Fibroblast of lung (primary cell): Measurements from ENCODE around the gene MAPKAPK5. TPM values are rescaled to one million over a fixed set of nuclear protein-coding genes. Genes with fewer than 3 reads are reported as not detected.

ENCODE experiments used
- DNase-seq, 2 donors: peaks; one replicate each; pipeline versions ENCODE4 v3.0.0 to v3.0.0-alpha.2; 2010; ENCODE audit warnings: low read depth in 2 of 2
- H2AFZ ChIP-seq: 2 replicates; pipeline ENCODE4 v1.5.1; 2012; ENCODE audit warnings: low read length, control low read depth, inconsistent platforms
- H3K27ac ChIP-seq: 2 replicates; pipeline ENCODE4 v1.5.1; 2011; ENCODE audit warnings: low read length, control low read depth; ENCODE audit not compliant: insufficient read depth
- H3K27me3 ChIP-seq: 2 replicates; pipeline ENCODE4 v1.5.1; 2011; ENCODE audit warnings: mild to moderate bottlenecking, low read length; ENCODE audit not compliant: control insufficient read depth, insufficient read depth
- H3K36me3 ChIP-seq: 2 replicates; pipeline ENCODE4 v1.5.1; 2011; ENCODE audit warnings: low read length; ENCODE audit not compliant: control insufficient read depth, insufficient read depth
- H3K4me1 ChIP-seq: 2 replicates; pipeline ENCODE4 v1.5.1; 2011; ENCODE audit warnings: low read length; ENCODE audit not compliant: control insufficient read depth, insufficient read depth; ENCODE audit errors: extremely low read depth
- H3K4me2 ChIP-seq: 2 replicates; pipeline ENCODE4 v1.5.1; 2011; ENCODE audit warnings: low read length, control low read depth; ENCODE audit not compliant: insufficient read depth; ENCODE audit errors: extremely low read depth
- H3K4me3 ChIP-seq, 4 experiments: fragments of 200-600 bp in 1 of 4; sonication (generic) in 1 of 4; replicated peaks in 1 of 4; 2 replicates each; pipeline ENCODE4 v1.5.1; 2011 to 2016; ENCODE audit warnings: low read length in 4 of 4, low read depth in 3 of 4, mild to moderate bottlenecking in 3 of 4, control low read depth in 2 of 4, inconsistent platforms in 1 of 4, mixed read lengths in 1 of 4; ENCODE audit not compliant: insufficient read depth in 1 of 4; ENCODE audit errors: control extremely low read depth in 1 of 4
- H3K79me2 ChIP-seq: 2 replicates; pipeline ENCODE4 v1.5.1; 2012; ENCODE audit warnings: mild to moderate bottlenecking, low read length, inconsistent platforms; ENCODE audit not compliant: control insufficient read depth, insufficient read depth
- H3K9ac ChIP-seq: 2 replicates; pipeline ENCODE4 v1.5.1; 2011; ENCODE audit warnings: mild to moderate bottlenecking, low read length, control low read depth; ENCODE audit not compliant: insufficient read depth
- H3K9me3 ChIP-seq: 2 replicates; pipeline ENCODE4 v1.5.1; 2012; ENCODE audit warnings: low read depth, low read length; ENCODE audit not compliant: control insufficient read depth, insufficient read depth
- H4K20me1 ChIP-seq: 2 replicates; pipeline ENCODE4 v1.5.1; 2011; ENCODE audit warnings: low read length; ENCODE audit not compliant: control insufficient read depth, insufficient read depth; ENCODE audit errors: extremely low read depth
- CTCF ChIP-seq, 2 donors: IDR thresholded peaks in 1 of 2; conservative IDR thresholded peaks in 1 of 2; 1 replicate in 1 of 2; 2 replicates in 1 of 2; pipeline ENCODE4 v1.5.1; 2011 to 2012; ENCODE audit warnings: low read length in 2 of 2, control low read depth in 1 of 2, inconsistent platforms in 1 of 2, low read depth in 1 of 2, mild to moderate bottlenecking in 1 of 2
- EZH2 ChIP-seq: IDR thresholded peaks from 2 replicates; pipeline ENCODE4 v1.5.1; 2012; ENCODE audit warnings: low read length, control low read depth, mild to moderate bottlenecking; ENCODE audit errors: missing control alignments
- polyA plus RNA-seq, 2 donors: library from polyadenylated mRNA; depleted of rRNA in 1 of 2; stranded (reverse) in 1 of 2; unstranded in 1 of 2; fragments of >200 nt; gene quantifications; 2 replicates each; pipeline ENCODE4 v1.2.1, GENCODE V29; 2011 to 2012; ENCODE audit warnings: missing spikeins in 1 of 2
- total RNA-seq: library from RNA; depleted of rRNA; stranded (reverse); fragments of >200 nt; gene quantifications from 2 replicates; pipeline ENCODE4 v1.2.1, GENCODE V29; 2014

MAPKAPK5 gene
- total and polyA plus RNA-seq, 2 donors (not counting 1 experiment from before 2014, with no cell fraction given), result 26.8 to 34.6 TPM

DNA sequence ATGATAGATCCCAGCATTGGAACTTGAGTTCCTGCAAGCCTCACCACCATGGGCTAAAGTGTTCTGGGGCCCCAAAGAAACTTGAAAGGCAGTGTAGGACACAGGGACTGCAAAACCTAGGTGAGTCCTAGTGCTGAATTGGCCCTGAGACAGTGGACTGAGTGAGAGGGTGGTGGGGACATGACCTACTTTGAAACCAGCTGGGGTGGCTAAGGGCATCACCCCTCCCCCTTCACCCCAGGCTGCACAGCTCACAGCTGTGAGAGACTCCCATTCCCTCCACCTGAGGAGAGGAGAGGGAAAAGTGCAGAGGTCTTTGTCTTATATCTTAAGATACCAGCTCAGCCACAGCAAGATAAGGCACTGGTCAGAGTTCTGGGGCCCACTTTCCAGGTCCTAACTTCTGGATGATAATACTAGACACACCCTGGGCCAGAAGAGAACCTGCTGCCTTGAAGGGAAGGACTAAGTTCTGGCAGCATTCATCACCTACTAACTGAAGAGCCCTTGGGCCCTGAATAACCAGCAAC, 62.5 kb downstream of the MAPKAPK5 start:
- H3K36me3 ChIP-seq, result peaks cover 2% of the 10 kb centered on the region
- no peak overlapping the region for H3K4me3 ChIP-seq
- TF ChIP-seq EZH2 (no peak), CTCF (conservative IDR thresholded peaks at IDR 0.05 in 1 of 2, IDR thresholded peaks at IDR 0.05 in 1 of 2; ENCODE audit: low read depth in 1 of 2, low read length in 2 of 2) (no peak)
- H4K20me1 ChIP-seq, result no peaks in the 10 kb centered on the region
- no peaks in the 10 kb centered on the region for H3K9me3 ChIP-seq
- H3K9ac ChIP-seq, result no peak overlapping the region
- H3K4me1 ChIP-seq, result no peaks in the 10 kb centered on the region
- H3K4me2 ChIP-seq, result no peak overlapping the region
- no peaks in the 10 kb centered on the region for H3K27me3 ChIP-seq
- no peak overlapping the region for H3K27ac ChIP-seq
- H2AFZ ChIP-seq, result no peak overlapping the region
- H3K79me2 ChIP-seq, result no peaks in the 10 kb centered on the region
- DNase-seq, result no peak

DNA sequence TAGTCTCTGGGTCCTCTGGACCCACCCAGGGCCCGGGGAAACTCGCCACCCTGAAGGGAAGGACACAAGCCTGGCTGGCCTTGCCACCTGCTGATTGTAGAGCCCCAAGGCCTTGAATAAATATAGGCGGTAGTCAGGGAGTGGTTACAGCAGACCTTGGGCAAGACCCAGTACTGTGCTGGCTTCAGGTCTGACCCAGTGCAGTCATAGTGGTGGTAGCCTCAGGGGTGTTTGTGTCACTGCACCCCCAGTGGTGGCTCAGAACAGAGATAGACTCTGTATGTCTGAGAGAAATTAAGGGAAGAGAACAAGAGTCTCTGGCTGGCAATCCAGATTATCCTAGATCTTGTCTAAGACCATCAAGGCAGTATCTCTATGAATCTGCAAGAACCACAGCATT, 63.5 kb downstream of the MAPKAPK5 start:
- H3K27me3 ChIP-seq, result no peaks in the 10 kb centered on the region
- no peak for TF ChIP-seq EZH2
- TF ChIP-seq CTCF (conservative IDR thresholded peaks at IDR 0.05 in 1 of 2, IDR thresholded peaks at IDR 0.05 in 1 of 2; ENCODE audit: low read depth in 1 of 2, low read length in 2 of 2), result no peak
- no peaks in the 10 kb centered on the region for H3K4me1 ChIP-seq
- H3K9me3 ChIP-seq, result no peaks in the 10 kb centered on the region
- H3K4me3 ChIP-seq, result no peak overlapping the region
- no peak overlapping the region for H3K9ac ChIP-seq
- no peak overlapping the region for H3K27ac ChIP-seq
- no peak overlapping the region for H2AFZ ChIP-seq
- peaks cover 2% of the 10 kb centered on the region for H3K36me3 ChIP-seq
- DNase-seq, result no peak
- no peak overlapping the region for H3K4me2 ChIP-seq
- no peaks in the 10 kb centered on the region for H3K79me2 ChIP-seq
- H4K20me1 ChIP-seq, result no peaks in the 10 kb centered on the region

- DNase-seq, result no peak
- Histone ChIP-seq H3K9ac (no peak overlapping the region), H4K20me1 (no peaks in the 10 kb centered on the region), H3K27me3 (no peaks in the 10 kb centered on the region), H3K9me3 (no peaks in the 10 kb centered on the region), H3K4me2 (no peak overlapping the region), H2AFZ (no peak overlapping the region), H3K36me3 (peaks cover 2% of the 10 kb centered on the region), H3K79me2 (no peaks in the 10 kb centered on the region), H3K4me3 (no peak overlapping the region), H3K27ac (no peak overlapping the region), H3K4me1 (no peaks in the 10 kb centered on the region)
- TF ChIP-seq EZH2 (no peak), CTCF (conservative IDR thresholded peaks at IDR 0.05 in 1 of 2, IDR thresholded peaks at IDR 0.05 in 1 of 2; ENCODE audit: low read depth in 1 of 2, low read length in 2 of 2) (no peak)
Measured at GRCh38 chr12:111907740-111908139, 65.7 kb downstream of the MAPKAPK5 start.
